SK-N-SH treated with all-trans-retinoic acid at 6 μM for 48 hours (cell line): ENCODE results near the gene HPCAL4.

Experiments
- ATAC-seq: fragments of 200-7000 bp; cut with Tn5 transposase; 3 replicates; pipeline ENCODE4 v1.9.1; 2020; ENCODE audit warnings: mild to moderate bottlenecking, moderate library complexity
- ARNTL ChIP-seq: fragments of 450-650 bp; formaldehyde crosslinking; IDR thresholded peaks from 2 replicates; pipeline ENCODE4 v1.5.0; 2020; ENCODE audit warnings: low read depth, mild to moderate bottlenecking, moderate library complexity, borderline replicate concordance
- CSRNP3 ChIP-seq: fragments of 250-450 bp; sonication (Bioruptor Pico); IDR thresholded peaks from 2 replicates; pipeline ENCODE4 v1.5.1; 2021; ENCODE audit warnings: mild to moderate bottlenecking, moderate library complexity
- ESRRG ChIP-seq: fragments of 250-450 bp; sonication (Bioruptor Pico); IDR thresholded peaks from 2 replicates; pipeline ENCODE4 v1.6.1; 2021; ENCODE audit warnings: mild to moderate bottlenecking
- GLIS3 ChIP-seq: fragments of 250-450 bp; sonication (Bioruptor Pico); IDR thresholded peaks from 2 replicates; pipeline ENCODE4 v1.5.0; 2020; ENCODE audit warnings: mild to moderate bottlenecking, moderate library complexity
- ISL1 ChIP-seq: fragments of 250-450 bp; sonication (Bioruptor Pico); IDR thresholded peaks from 2 replicates; pipeline ENCODE4 v2.1.2; 2022; ENCODE audit warnings: mild to moderate bottlenecking, moderate library complexity
- OSR1 ChIP-seq: fragments of 250-450 bp; sonication (Bioruptor Pico); IDR thresholded peaks from 2 replicates; pipeline ENCODE4 v1.8.0; 2022; ENCODE audit warnings: moderate library complexity, mild to moderate bottlenecking, inconsistent platforms
- PATZ1 ChIP-seq: fragments of 250-450 bp; sonication (Bioruptor Pico); IDR thresholded peaks from 2 replicates; pipeline ENCODE4 v1.8.0; 2020; ENCODE audit warnings: mild to moderate bottlenecking, moderate library complexity, borderline replicate concordance
- POU6F1 ChIP-seq: fragments of 250-450 bp; sonication (Bioruptor Pico); IDR thresholded peaks from 2 replicates; pipeline ENCODE4 v1.8.0; 2021; ENCODE audit warnings: low read depth, mild to moderate bottlenecking, moderate library complexity, borderline replicate concordance
- PPARA ChIP-seq: fragments of 250-450 bp; sonication (Bioruptor Pico); IDR thresholded peaks from 2 replicates; pipeline ENCODE4 v1.5.0; 2020; ENCODE audit warnings: mild to moderate bottlenecking, borderline replicate concordance
- RARB ChIP-seq: fragments of 250-450 bp; sonication (Bioruptor Pico); IDR thresholded peaks from 2 replicates; pipeline ENCODE4 v1.8.0; 2021; ENCODE audit warnings: mild to moderate bottlenecking, moderate library complexity
- SNAI2 ChIP-seq: fragments of 250-450 bp; sonication (Bioruptor Pico); IDR thresholded peaks from 2 replicates; pipeline ENCODE4 v1.5.0; 2020; ENCODE audit warnings: mild to moderate bottlenecking, moderate library complexity
- TCF4 ChIP-seq: fragments of 250-450 bp; sonication (Bioruptor Pico); IDR thresholded peaks from 2 replicates; pipeline ENCODE4 v1.8.0; 2021; ENCODE audit warnings: mild to moderate bottlenecking, moderate library complexity, borderline replicate concordance
- TOX ChIP-seq: fragments of 250-450 bp; sonication (Bioruptor Pico); IDR thresholded peaks from 2 replicates; pipeline ENCODE4 v1.8.0; 2021; ENCODE audit warnings: mild to moderate bottlenecking, moderate library complexity, borderline replicate concordance
- ZC3H10 ChIP-seq: fragments of 250-450 bp; sonication (Bioruptor Pico); IDR thresholded peaks from 2 replicates; pipeline ENCODE4 v1.5.1; 2021; ENCODE audit warnings: mild to moderate bottlenecking, moderate library complexity
- ZFP3 ChIP-seq: fragments of 250-450 bp; sonication (Bioruptor Pico); IDR thresholded peaks from 2 replicates; pipeline ENCODE4 v1.5.0; 2020; ENCODE audit warnings: mild to moderate bottlenecking, moderate library complexity
- ZFP30 ChIP-seq: fragments of 450-650 bp; formaldehyde crosslinking; IDR thresholded peaks from 2 replicates; pipeline ENCODE4 v1.5.0; 2022; ENCODE audit warnings: mild to moderate bottlenecking, moderate library complexity
- ZNF565 ChIP-seq: fragments of 450-650 bp; formaldehyde crosslinking; conservative IDR thresholded peaks from 2 replicates; pipeline ENCODE4 v1.5.0; 2020; ENCODE audit warnings: low read depth, mild to moderate bottlenecking, moderate library complexity
- ZNF70 ChIP-seq: fragments of 450-650 bp; formaldehyde crosslinking; IDR thresholded peaks from 2 replicates; pipeline ENCODE4 v1.5.0; 2020; ENCODE audit warnings: mild to moderate bottlenecking, moderate library complexity
- ZNF8 ChIP-seq: fragments of 450-650 bp; formaldehyde crosslinking; IDR thresholded peaks from 2 replicates; pipeline ENCODE4 v1.5.0; 2020; ENCODE audit warnings: mild to moderate bottlenecking, moderate library complexity
- TF ChIP-seq, protein P1 (sequence below): fragments of 250-450 bp; sonication (Bioruptor Pico); IDR thresholded peaks from 2 replicates; pipeline ENCODE4 v1.5.0; 2020; ENCODE audit warnings: mild to moderate bottlenecking, moderate library complexity

HPCAL4 gene

GRCh38 chr1:39735731-39736130 lies 44.5 kb upstream of the HPCAL4 start:
- TF ChIP-seq POU6F1 (no peak), RARB (CRISPR knock-in tag) (no peak), CSRNP3 (no peak), SNAI2 (no peak), TOX (CRISPR knock-in tag) (no peak), ARNTL (CRISPR knock-in tag) (no peak)
- no peak for ATAC-seq

GRCh38 chr1:39733161-39733560 lies 41.9 kb upstream of the HPCAL4 start:
- ATAC-seq, result no peak
- TF ChIP-seq, protein P1, sequence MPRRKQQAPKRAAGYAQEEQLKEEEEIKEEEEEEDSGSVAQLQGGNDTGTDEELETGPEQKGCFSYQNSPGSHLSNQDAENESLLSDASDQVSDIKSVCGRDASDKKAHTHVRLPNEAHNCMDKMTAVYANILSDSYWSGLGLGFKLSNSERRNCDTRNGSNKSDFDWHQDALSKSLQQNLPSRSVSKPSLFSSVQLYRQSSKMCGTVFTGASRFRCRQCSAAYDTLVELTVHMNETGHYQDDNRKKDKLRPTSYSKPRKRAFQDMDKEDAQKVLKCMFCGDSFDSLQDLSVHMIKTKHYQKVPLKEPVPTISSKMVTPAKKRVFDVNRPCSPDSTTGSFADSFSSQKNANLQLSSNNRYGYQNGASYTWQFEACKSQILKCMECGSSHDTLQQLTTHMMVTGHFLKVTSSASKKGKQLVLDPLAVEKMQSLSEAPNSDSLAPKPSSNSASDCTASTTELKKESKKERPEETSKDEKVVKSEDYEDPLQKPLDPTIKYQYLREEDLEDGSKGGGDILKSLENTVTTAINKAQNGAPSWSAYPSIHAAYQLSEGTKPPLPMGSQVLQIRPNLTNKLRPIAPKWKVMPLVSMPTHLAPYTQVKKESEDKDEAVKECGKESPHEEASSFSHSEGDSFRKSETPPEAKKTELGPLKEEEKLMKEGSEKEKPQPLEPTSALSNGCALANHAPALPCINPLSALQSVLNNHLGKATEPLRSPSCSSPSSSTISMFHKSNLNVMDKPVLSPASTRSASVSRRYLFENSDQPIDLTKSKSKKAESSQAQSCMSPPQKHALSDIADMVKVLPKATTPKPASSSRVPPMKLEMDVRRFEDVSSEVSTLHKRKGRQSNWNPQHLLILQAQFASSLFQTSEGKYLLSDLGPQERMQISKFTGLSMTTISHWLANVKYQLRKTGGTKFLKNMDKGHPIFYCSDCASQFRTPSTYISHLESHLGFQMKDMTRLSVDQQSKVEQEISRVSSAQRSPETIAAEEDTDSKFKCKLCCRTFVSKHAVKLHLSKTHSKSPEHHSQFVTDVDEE (CRISPR knock-in tag), result no peak
- no peak for TF ChIP-seq ZNF8

DNA sequence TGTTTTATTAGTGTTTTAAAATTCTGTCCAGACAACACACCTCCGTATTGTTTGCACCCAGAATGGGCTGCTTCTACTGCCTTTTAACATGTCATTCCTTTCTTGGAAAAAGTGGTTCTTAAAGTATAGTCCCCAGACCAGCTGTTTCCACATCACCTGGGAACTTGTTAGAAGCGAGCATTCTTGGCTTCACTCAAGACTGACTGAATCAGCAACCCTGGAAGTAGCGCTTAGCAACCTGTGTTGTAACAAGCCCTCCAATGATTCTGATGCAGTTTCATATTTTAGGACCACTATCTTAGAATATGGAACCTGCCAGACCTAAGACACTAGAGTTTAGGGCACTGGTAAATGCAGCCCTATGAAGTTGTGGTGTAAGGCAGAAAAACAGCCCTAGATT lies 41.5 kb upstream of the HPCAL4 start:
- no peak for ATAC-seq
- TF ChIP-seq ZNF70 (no peak), GLIS3 (CRISPR knock-in tag) (no peak), PPARA (CRISPR knock-in tag) (no peak), ZFP30 (CRISPR knock-in tag) (no peak), OSR1 (no peak), ZNF565 (CRISPR knock-in tag) (no peak), CSRNP3 (no peak), TOX (CRISPR knock-in tag) (no peak), TCF4 (CRISPR knock-in tag) (no peak)
- TF ChIP-seq, protein P1 (CRISPR knock-in tag), result no peak

DNA sequence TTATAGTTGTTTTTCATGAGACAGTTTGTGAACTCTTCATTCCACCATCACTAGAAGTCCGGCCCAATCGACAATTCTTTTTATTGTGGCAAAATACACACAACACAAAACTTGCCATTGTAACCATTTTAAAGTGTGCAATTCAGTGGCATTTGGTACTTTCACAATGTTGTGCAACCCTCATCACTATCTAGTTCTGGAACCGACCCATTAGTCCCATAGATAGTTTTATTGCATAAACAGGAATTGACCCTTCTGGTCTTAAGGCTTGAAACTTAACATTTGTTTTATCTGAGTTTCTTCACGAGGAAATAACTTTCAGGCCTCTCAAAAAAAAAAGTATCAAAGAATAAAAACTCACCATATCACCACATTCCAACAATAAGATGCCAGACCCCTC lies 38.6 kb upstream of the HPCAL4 start:
- ATAC-seq, result no peak
- TF ChIP-seq TCF4 (CRISPR knock-in tag), result no peak
- TF ChIP-seq CSRNP3, result no peak
- TF ChIP-seq ESRRG (CRISPR knock-in tag), result no peak
- TF ChIP-seq PATZ1 (CRISPR knock-in tag), result no peak
- no peak for TF ChIP-seq ZFP3
- no peak for TF ChIP-seq ARNTL (CRISPR knock-in tag)
- TF ChIP-seq ZNF565 (CRISPR knock-in tag), result no peak
- no peak for TF ChIP-seq ZNF8
- no peak for TF ChIP-seq GLIS3 (CRISPR knock-in tag)
- TF ChIP-seq ZC3H10 (CRISPR knock-in tag), result no peak
- no peak for TF ChIP-seq RARB (CRISPR knock-in tag)
- TF ChIP-seq ISL1 (CRISPR knock-in tag), result no peak
